Loucy (cell line): ENCODE data around the gene RET.

ENCODE experiments used
- H2AFZ ChIP-seq: fragments of 200-600 bp; sonication (generic); 2 replicates; pipeline ENCODE4 v1.6.0; 2016; ENCODE audit warnings: antibody characterized with exemption, mild to moderate bottlenecking, low read length, moderate library complexity
- H3F3A ChIP-seq: fragments of 200-600 bp; 2 replicates; pipeline ENCODE4 v1.6.0; 2016; ENCODE audit warnings: antibody characterized with exemption, low read depth, mild to moderate bottlenecking
- H3K27me3 ChIP-seq: fragments of 200-600 bp; sonication (generic); 2 replicates; pipeline ENCODE4 v1.6.1; 2014; ENCODE audit warnings: low read length, mild to moderate bottlenecking; ENCODE audit not compliant: insufficient read depth, poor library complexity, severe bottlenecking
- H3K36me3 ChIP-seq: fragments of 200-600 bp; sonication (generic); 2 replicates; pipeline ENCODE4 v1.6.1; 2016; ENCODE audit warnings: low read length; ENCODE audit not compliant: insufficient read depth
- H3K4me1 ChIP-seq: fragments of 200-600 bp; sonication (generic); 2 replicates; pipeline ENCODE4 v1.5.1; 2014; ENCODE audit warnings: low read length, mild to moderate bottlenecking; ENCODE audit not compliant: insufficient read depth, poor library complexity, severe bottlenecking
- H3K4me2 ChIP-seq: fragments of 200-600 bp; sonication (generic); 2 replicates; pipeline ENCODE4 v1.6.0; 2014; ENCODE audit warnings: antibody characterized with exemption, low read length, low read depth, mild to moderate bottlenecking; ENCODE audit not compliant: poor library complexity, severe bottlenecking
- H3K4me3 ChIP-seq: fragments of 200-600 bp; sonication (generic); 2 replicates; pipeline ENCODE4 v1.5.1; 2014; ENCODE audit warnings: low read length, mild to moderate bottlenecking, mixed read lengths; ENCODE audit not compliant: poor library complexity, severe bottlenecking
- H3K79me2 ChIP-seq: fragments of 200-600 bp; sonication (generic); 2 replicates; pipeline ENCODE4 v1.6.1; 2014; ENCODE audit warnings: low read length; ENCODE audit not compliant: insufficient read depth
- H3K9ac ChIP-seq: fragments of 200-600 bp; sonication (generic); 2 replicates; pipeline ENCODE4 v1.6.0; 2014; ENCODE audit warnings: mild to moderate bottlenecking, low read depth, low read length, moderate library complexity; ENCODE audit not compliant: poor library complexity, severe bottlenecking
- H3K9me2 ChIP-seq: fragments of 200-600 bp; sonication (generic); replicated peaks from 2 replicates; pipeline ENCODE4 v1.6.1; 2016; ENCODE audit warnings: low read depth, low read length, mixed read lengths
- H3K9me3 ChIP-seq: fragments of 200-600 bp; sonication (generic); 2 replicates; pipeline ENCODE4 v1.6.1; 2014; ENCODE audit warnings: mild to moderate bottlenecking, antibody characterized with exemption, low read length, low read depth; ENCODE audit not compliant: insufficient read depth
- H4K20me1 ChIP-seq: fragments of 200-600 bp; sonication (generic); 2 replicates; pipeline ENCODE4 v1.6.0; 2014; ENCODE audit warnings: antibody characterized with exemption, low read length, mild to moderate bottlenecking; ENCODE audit not compliant: insufficient read depth, poor library complexity, severe bottlenecking
- EZH2phosphoT487 ChIP-seq: fragments of 200-600 bp; IDR thresholded peaks from 2 replicates; pipeline ENCODE4 v1.6.1; 2018; ENCODE audit warnings: antibody characterized with exemption, mild to moderate bottlenecking, moderate library complexity, borderline replicate concordance
- TF ChIP-seq, protein P1 (sequence below): fragments of 200-600 bp; sonication (generic); conservative IDR thresholded peaks from 2 replicates; pipeline ENCODE4 v1.5.1; 2014; ENCODE audit warnings: mild to moderate bottlenecking, antibody characterized with exemption, low read length

Gene RET

DNA sequence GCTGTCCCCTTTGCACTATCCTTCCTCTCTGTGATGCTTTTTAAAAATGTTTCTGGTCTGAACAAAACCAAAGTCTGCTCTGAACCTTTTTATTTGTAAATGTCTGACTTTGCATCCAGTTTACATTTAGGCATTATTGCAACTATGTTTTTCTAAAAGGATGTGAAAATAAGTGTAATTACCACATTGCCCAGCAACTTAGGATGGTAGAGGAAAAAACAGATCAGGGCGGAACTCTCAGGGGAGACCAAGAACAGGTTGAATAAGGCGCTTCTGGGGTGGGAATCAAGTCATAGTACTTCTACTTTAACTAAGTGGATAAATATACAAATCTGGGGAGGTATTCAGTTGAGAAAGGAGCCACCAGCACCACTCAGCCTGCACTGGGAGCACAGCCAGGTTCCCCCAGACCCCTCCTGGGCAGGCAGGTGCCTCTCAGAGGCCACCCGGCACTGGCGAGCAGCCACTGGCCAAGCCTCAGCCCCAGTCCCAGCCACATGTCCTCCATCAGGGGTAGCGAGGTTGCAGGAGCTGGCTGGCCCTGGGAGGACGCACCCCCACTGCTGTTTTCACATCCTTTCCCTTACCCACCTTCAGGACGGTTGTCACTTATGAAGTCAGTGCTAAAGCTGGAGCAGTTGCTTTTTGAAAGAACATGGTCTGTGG is 50.0 kb downstream of the RET start:
- Histone ChIP-seq H3K4me1 (peaks cover 65% of the 10 kb centered on the region), H3K27me3 (no peaks in the 10 kb centered on the region), H3K79me2 (no peaks in the 10 kb centered on the region), H3K9ac (peak overlapping the region; percentile 18), H3K36me3 (no peaks in the 10 kb centered on the region), H3K4me3 (no peak overlapping the region), H3K9me3 (no peaks in the 10 kb centered on the region), H3K4me2 (no peak overlapping the region), H2AFZ (no peak overlapping the region), H4K20me1 (no peaks in the 10 kb centered on the region), H3F3A (no peaks in the 10 kb centered on the region), H3K9me2 (no peaks in the 10 kb centered on the region)
- TF ChIP-seq, protein P1, sequence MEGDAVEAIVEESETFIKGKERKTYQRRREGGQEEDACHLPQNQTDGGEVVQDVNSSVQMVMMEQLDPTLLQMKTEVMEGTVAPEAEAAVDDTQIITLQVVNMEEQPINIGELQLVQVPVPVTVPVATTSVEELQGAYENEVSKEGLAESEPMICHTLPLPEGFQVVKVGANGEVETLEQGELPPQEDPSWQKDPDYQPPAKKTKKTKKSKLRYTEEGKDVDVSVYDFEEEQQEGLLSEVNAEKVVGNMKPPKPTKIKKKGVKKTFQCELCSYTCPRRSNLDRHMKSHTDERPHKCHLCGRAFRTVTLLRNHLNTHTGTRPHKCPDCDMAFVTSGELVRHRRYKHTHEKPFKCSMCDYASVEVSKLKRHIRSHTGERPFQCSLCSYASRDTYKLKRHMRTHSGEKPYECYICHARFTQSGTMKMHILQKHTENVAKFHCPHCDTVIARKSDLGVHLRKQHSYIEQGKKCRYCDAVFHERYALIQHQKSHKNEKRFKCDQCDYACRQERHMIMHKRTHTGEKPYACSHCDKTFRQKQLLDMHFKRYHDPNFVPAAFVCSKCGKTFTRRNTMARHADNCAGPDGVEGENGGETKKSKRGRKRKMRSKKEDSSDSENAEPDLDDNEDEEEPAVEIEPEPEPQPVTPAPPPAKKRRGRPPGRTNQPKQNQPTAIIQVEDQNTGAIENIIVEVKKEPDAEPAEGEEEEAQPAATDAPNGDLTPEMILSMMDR = no peak
- TF ChIP-seq EZH2phosphoT487 = no peak

DNA sequence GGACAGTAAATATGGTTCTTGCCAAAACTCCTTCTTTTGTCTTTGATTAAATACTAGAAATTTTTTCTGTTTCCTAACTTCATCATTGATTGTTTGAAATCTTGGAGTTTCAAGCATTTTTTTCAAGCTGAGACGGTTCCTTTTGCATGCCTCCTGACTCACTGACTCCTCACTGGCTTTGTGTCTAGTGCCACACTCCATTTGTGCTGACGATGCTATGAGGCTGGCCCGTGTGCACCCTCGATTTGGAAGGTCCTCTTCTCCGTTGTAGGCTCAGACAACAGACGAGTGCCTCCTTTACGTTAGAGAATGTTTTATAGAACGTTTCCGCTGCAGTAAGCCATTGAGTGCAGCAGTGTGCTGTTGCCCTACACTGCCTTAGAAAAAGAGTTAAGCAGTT is 50.6 kb downstream of the RET start:
- Histone ChIP-seq H3K4me1 (peaks cover 59% of the 10 kb centered on the region), H3K9ac (peak overlapping the region; percentile 18), H3K4me2 (peak overlapping the region; percentile 10), H3K36me3 (no peaks in the 10 kb centered on the region), H3F3A (no peaks in the 10 kb centered on the region), H3K9me3 (no peaks in the 10 kb centered on the region), H3K9me2 (no peaks in the 10 kb centered on the region), H3K27me3 (no peaks in the 10 kb centered on the region), H3K79me2 (no peaks in the 10 kb centered on the region), H4K20me1 (no peaks in the 10 kb centered on the region), H2AFZ (0 out of 2 replicates have a peak overlapping the region, but pooled peaks have one; percentile 38), H3K4me3 (no peak overlapping the region)
- no peak for TF ChIP-seq EZH2phosphoT487
- TF ChIP-seq, protein P1 = no peak

DNA sequence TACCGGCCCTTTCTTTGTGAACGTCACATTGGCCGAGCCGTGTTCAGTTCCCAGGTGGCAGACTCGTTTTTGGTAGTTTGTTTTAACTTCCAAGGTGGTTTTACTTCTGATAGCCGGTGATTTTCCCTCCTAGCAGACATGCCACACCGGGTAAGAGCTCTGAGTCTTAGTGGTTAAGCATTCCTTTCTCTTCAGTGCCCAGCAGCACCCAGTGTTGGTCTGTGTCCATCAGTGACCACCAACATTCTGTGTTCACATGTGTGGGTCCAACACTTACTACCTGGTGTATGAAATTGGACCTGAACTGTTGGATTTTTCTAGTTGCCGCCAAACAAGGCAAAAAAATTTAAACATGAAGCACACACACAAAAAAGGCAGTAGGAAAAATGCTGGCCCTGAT is 51.5 kb downstream of the RET start:
- Histone ChIP-seq H3K4me2 (peak overlapping the region; percentile 10), H3K36me3 (no peaks in the 10 kb centered on the region), H3F3A (no peaks in the 10 kb centered on the region), H3K9me2 (no peaks in the 10 kb centered on the region), H4K20me1 (no peaks in the 10 kb centered on the region), H3K4me1 (peaks cover 57% of the 10 kb centered on the region), H2AFZ (0 out of 2 replicates have a peak overlapping the region, but pooled peaks have one; percentile 38), H3K4me3 (no peak overlapping the region), H3K9ac (peak overlapping the region; percentile 19), H3K27me3 (no peaks in the 10 kb centered on the region), H3K9me3 (no peaks in the 10 kb centered on the region), H3K79me2 (no peaks in the 10 kb centered on the region)
- TF ChIP-seq, protein P1 = no peak
- TF ChIP-seq EZH2phosphoT487 = no peak
